ENCODE results near the gene TFIP11.

TFIP11 gene

DNA sequence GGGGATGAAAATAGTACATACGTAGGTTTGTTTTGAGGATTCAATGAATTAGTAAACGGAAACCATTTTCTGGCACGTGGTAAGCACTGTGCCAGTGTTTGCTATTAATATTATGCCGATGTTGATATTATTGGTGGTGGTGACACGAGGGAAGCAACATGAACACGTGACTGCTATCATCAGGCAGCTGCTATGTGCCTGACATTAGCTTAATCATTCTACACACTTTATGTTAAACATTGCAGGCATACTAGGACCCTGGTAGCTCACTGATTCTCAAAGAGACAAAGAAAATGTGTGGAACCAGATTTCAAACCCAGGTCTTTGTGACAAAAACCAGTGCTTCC is 27.9 kb downstream of the TFIP11 start:
- Histone ChIP-seq H3K4me3 (ENCODE audit: low read depth, low read length) (peak overlapping the region; percentile 93), H3K4me1 (ENCODE audit: control insufficient read depth, insufficient read depth, low read length) (peaks cover 4% of the 10 kb centered on the region; the same call in 1 of the 2 replicates), H3K9me3 (ENCODE audit: control insufficient read depth, insufficient read depth, low read depth, low read length) (no peaks in the 10 kb centered on the region), H3K36me3 (ENCODE audit: control insufficient read depth in 2 of 2, insufficient read depth in 1 of 2, low read length in 2 of 2) (peaks cover 3 to 51% of the 10 kb centered on the region in 2 experiments; a peak in 2 of 3 replicates), H3K27ac (ENCODE audit: extremely low read depth, low read depth, low read length) (peak overlapping the region; percentile 44; the same call in 1 of the 2 replicates)
- POLR2A ChIA-PET = interaction anchor here (0.8 to 3.7 kb wide), 11 partner anchors 9 to 188 kb away, joined by 3 to 27 read pairs (median 3); partner anchors contain the start of gene TFIP11
- CTCF ChIA-PET = interaction anchor here (0.6 to 8.1 kb wide), 7 partner anchors 8 to 924 kb away, joined by 3 to 47 read pairs (median 3); no protein-coding TSS in a partner anchor
- TF ChIP-seq BCL11A (tag by site-specific recombination; IDR thresholded peaks at IDR 0.05; ENCODE audit: low read depth) (no peak), SP7 (tag by site-specific recombination; IDR thresholded peaks at IDR 0.05) (peak; percentile 22), ZNF335 (tag by site-specific recombination; conservative IDR thresholded peaks at IDR 0.05) (peak; percentile 35), KLF17 (tag by site-specific recombination; IDR thresholded peaks at IDR 0.05) (0 out of 2 replicates have a peak, but pooled peaks have one; percentile 12), KLF8 (tag by site-specific recombination; IDR thresholded peaks at IDR 0.05) (0 out of 2 replicates have a peak, but pooled peaks have one; percentile 1), ZBTB21 (tag by site-specific recombination; IDR thresholded peaks at IDR 0.05) (peak; percentile 24; the same call in 1 of the 2 replicates), ZNF558 (tag by site-specific recombination; IDR thresholded peaks at IDR 0.05) (0 out of 2 replicates have a peak, but pooled peaks have one; percentile 29), ZNF133 (tag by site-specific recombination; IDR thresholded peaks at IDR 0.05) (no peak), TRIM28 (IDR thresholded peaks at IDR 0.05; ENCODE audit: borderline replicate concordance, low read length) (0 out of 2 replicates have a peak, but pooled peaks have one; percentile 1)

- ChIA-PET POLR2A (interaction anchor here (0.5 to 3.7 kb wide), 19 partner anchors 10 to 1526 kb away, joined by 3 to 27 read pairs (median 6); partner anchors contain the start of gene TFIP11), CTCF (interaction anchor here (0.6 to 8.1 kb wide), 10 partner anchors 9 to 925 kb away, joined by 3 to 47 read pairs (median 4); no protein-coding TSS in a partner anchor)
- no peaks in the 10 kb centered on the region for H3K9me3 ChIP-seq (ENCODE audit: control insufficient read depth, insufficient read depth, low read depth, low read length)
- peak within 1 kb of the TSS; percentile 93 for H3K4me3 ChIP-seq (ENCODE audit: low read depth, low read length)
- H3K4me1 ChIP-seq (ENCODE audit: control insufficient read depth, insufficient read depth, low read length) = peaks cover 4% of the 10 kb centered on the region; the same call in 1 of the 2 replicates
- H3K36me3 ChIP-seq (ENCODE audit: control insufficient read depth in 2 of 2, insufficient read depth in 1 of 2, low read length in 2 of 2) = peaks cover 1 to 48% of the 10 kb centered on the region in 2 experiments; a peak in 2 of 3 replicates
- peak within 1 kb of the TSS; percentile 44; the same call in 1 of the 2 replicates for H3K27ac ChIP-seq (ENCODE audit: extremely low read depth, low read depth, low read length)
- TF ChIP-seq KLF17 (tag by site-specific recombination; IDR thresholded peaks at IDR 0.05) = peak; percentile 82
- TF ChIP-seq ZBTB44 (tag by site-specific recombination; IDR thresholded peaks at IDR 0.05) = peak; percentile 54; the same call in 1 of the 2 replicates
- TF ChIP-seq ZNF280D (tag by site-specific recombination; IDR thresholded peaks at IDR 0.05) = peak; percentile 93; the same call in 1 of the 2 replicates
- TF ChIP-seq ZFP3 (tag by site-specific recombination; IDR thresholded peaks at IDR 0.05; ENCODE audit: low read depth) = no peak
- peak; percentile 80 for TF ChIP-seq ZNF660 (tag by site-specific recombination; IDR thresholded peaks at IDR 0.05)
- peak; percentile 81 for TF ChIP-seq KLF1 (tag by site-specific recombination; IDR thresholded peaks at IDR 0.05)
- no peak for TF ChIP-seq ZNF423 (tag by site-specific recombination; IDR thresholded peaks at IDR 0.05)
- TF ChIP-seq ZBTB26 (tag by site-specific recombination; optimal IDR thresholded peaks at IDR 0.05) = peak; percentile 96
- no peak for TF ChIP-seq ZNF776 (tag by site-specific recombination; IDR thresholded peaks at IDR 0.05; ENCODE audit: borderline replicate concordance)
- peak; percentile 52; the same call in 1 of the 2 replicates for TF ChIP-seq ZFP69B (tag by site-specific recombination; IDR thresholded peaks at IDR 0.05)
- TF ChIP-seq ZSCAN30 (tag by site-specific recombination; IDR thresholded peaks at IDR 0.05) = peak; percentile 52; the same call in 1 of the 2 replicates
- TF ChIP-seq SP2 (tag by site-specific recombination; IDR thresholded peaks at IDR 0.05) = peak; percentile 78
- TF ChIP-seq, protein P1, sequence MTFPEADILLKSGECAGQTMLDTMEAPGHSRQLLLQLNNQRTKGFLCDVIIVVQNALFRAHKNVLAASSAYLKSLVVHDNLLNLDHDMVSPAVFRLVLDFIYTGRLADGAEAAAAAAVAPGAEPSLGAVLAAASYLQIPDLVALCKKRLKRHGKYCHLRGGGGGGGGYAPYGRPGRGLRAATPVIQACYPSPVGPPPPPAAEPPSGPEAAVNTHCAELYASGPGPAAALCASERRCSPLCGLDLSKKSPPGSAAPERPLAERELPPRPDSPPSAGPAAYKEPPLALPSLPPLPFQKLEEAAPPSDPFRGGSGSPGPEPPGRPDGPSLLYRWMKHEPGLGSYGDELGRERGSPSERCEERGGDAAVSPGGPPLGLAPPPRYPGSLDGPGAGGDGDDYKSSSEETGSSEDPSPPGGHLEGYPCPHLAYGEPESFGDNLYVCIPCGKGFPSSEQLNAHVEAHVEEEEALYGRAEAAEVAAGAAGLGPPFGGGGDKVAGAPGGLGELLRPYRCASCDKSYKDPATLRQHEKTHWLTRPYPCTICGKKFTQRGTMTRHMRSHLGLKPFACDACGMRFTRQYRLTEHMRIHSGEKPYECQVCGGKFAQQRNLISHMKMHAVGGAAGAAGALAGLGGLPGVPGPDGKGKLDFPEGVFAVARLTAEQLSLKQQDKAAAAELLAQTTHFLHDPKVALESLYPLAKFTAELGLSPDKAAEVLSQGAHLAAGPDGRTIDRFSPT (tag by site-specific recombination; IDR thresholded peaks at IDR 0.05) = peak; percentile 94
These were observed 28.6 kb downstream of the TFIP11 start, which contains the start of the genes HPS4 and SRRD for GRCh38 chr22:26483439-26484359. HPS4 (minus strand) TSS chr22:26483783; CDS start chr22:26481762, 2,021 bp downstream. SRRD (plus strand) TSS chr22:26483877; CDS start chr22:26483891, 14 bp downstream.

Measured in HEK293 (cell line).